Measurements from ENCODE around the gene SEMA4F. TPM values are rescaled to one million over a fixed set of nuclear protein-coding genes. Genes with fewer than 3 reads are reported as not detected.

The SEMA4F gene
- total RNA-seq, 1 experiment from 2014 or later: 1.1 TPM

- DNase-seq: no peak
- Histone ChIP-seq H3K36me3 (replicated peaks; ENCODE audit: control insufficient read depth, insufficient read depth, low read length) (no peaks in the 10 kb centered on the region), H3K27me3 (ENCODE audit: control insufficient read depth, insufficient read depth, low read length) (no peaks in the 10 kb centered on the region), H3K4me3 (ENCODE audit: insufficient read depth, low read depth, low read length) (no peak overlapping the region)
Measured at GRCh38 chr2:74682501-74682900, 28.5 kb downstream of the SEMA4F start.

- no peak for DNase-seq
- Histone ChIP-seq H3K27me3 (ENCODE audit: control insufficient read depth, insufficient read depth, low read length) (no peaks in the 10 kb centered on the region), H3K36me3 (replicated peaks; ENCODE audit: control insufficient read depth, insufficient read depth, low read length) (no peaks in the 10 kb centered on the region), H3K4me3 (ENCODE audit: insufficient read depth, low read depth, low read length) (no peak overlapping the region)
Measured at GRCh38 chr2:74685408-74685807, 31.4 kb downstream of the SEMA4F start.

- no peak for DNase-seq
- no peak overlapping the region for H3K4me3 ChIP-seq (ENCODE audit: insufficient read depth, low read depth, low read length)
- H3K36me3 ChIP-seq (replicated peaks; ENCODE audit: control insufficient read depth, insufficient read depth, low read length): no peaks in the 10 kb centered on the region
- no peaks in the 10 kb centered on the region for H3K27me3 ChIP-seq (ENCODE audit: control insufficient read depth, insufficient read depth, low read length)
Measured at GRCh38 chr2:74688881-74689280, 34.8 kb downstream of the SEMA4F start.

- Histone ChIP-seq H3K36me3 (replicated peaks; ENCODE audit: control insufficient read depth, insufficient read depth, low read length) (no peaks in the 10 kb centered on the region), H3K4me3 (ENCODE audit: insufficient read depth, low read depth, low read length) (no peak overlapping the region), H3K27me3 (ENCODE audit: control insufficient read depth, insufficient read depth, low read length) (no peaks in the 10 kb centered on the region)
- no peak for DNase-seq
Measured at GRCh38 chr2:74689671-74690070, 35.6 kb downstream of the SEMA4F start.

GRCh38 chr2:74690571-74690970, 36.5 kb downstream of the SEMA4F start:
- no peaks in the 10 kb centered on the region for H3K36me3 ChIP-seq (replicated peaks; ENCODE audit: control insufficient read depth, insufficient read depth, low read length)
- H3K27me3 ChIP-seq (ENCODE audit: control insufficient read depth, insufficient read depth, low read length): no peaks in the 10 kb centered on the region
- H3K4me3 ChIP-seq (ENCODE audit: insufficient read depth, low read depth, low read length): no peak overlapping the region
- DNase-seq: peak; percentile 69

GRCh38 chr2:74691929-74692328, 37.9 kb downstream of the SEMA4F start:
- no peaks in the 10 kb centered on the region for H3K27me3 ChIP-seq (ENCODE audit: control insufficient read depth, insufficient read depth, low read length)
- no peak for DNase-seq
- no peaks in the 10 kb centered on the region for H3K36me3 ChIP-seq (replicated peaks; ENCODE audit: control insufficient read depth, insufficient read depth, low read length)
- H3K4me3 ChIP-seq (ENCODE audit: insufficient read depth, low read depth, low read length): no peak overlapping the region

- Histone ChIP-seq H3K27me3 (ENCODE audit: control insufficient read depth, insufficient read depth, low read length) (no peaks in the 10 kb centered on the region), H3K36me3 (replicated peaks; ENCODE audit: control insufficient read depth, insufficient read depth, low read length) (no peaks in the 10 kb centered on the region), H3K4me3 (ENCODE audit: insufficient read depth, low read depth, low read length) (no peak overlapping the region)
- DNase-seq: no peak
Measured at GRCh38 chr2:74693213-74693612, 39.2 kb downstream of the SEMA4F start.

GRCh38 chr2:74693668-74694067, 39.6 kb downstream of the SEMA4F start:
- no peaks in the 10 kb centered on the region for H3K36me3 ChIP-seq (replicated peaks; ENCODE audit: control insufficient read depth, insufficient read depth, low read length)
- DNase-seq: no peak
- no peaks in the 10 kb centered on the region for H3K27me3 ChIP-seq (ENCODE audit: control insufficient read depth, insufficient read depth, low read length)
- no peak overlapping the region for H3K4me3 ChIP-seq (ENCODE audit: insufficient read depth, low read depth, low read length)

GRCh38 chr2:74694281-74694680, 40.2 kb downstream of the SEMA4F start:
- H3K4me3 ChIP-seq (ENCODE audit: insufficient read depth, low read depth, low read length): no peak overlapping the region
- DNase-seq: no peak
- no peaks in the 10 kb centered on the region for H3K27me3 ChIP-seq (ENCODE audit: control insufficient read depth, insufficient read depth, low read length)
- no peaks in the 10 kb centered on the region for H3K36me3 ChIP-seq (replicated peaks; ENCODE audit: control insufficient read depth, insufficient read depth, low read length)

- H3K4me3 ChIP-seq (ENCODE audit: insufficient read depth, low read depth, low read length): no peak overlapping the region
- H3K36me3 ChIP-seq (replicated peaks; ENCODE audit: control insufficient read depth, insufficient read depth, low read length): no peaks in the 10 kb centered on the region
- DNase-seq: no peak
- H3K27me3 ChIP-seq (ENCODE audit: control insufficient read depth, insufficient read depth, low read length): no peaks in the 10 kb centered on the region
Measured at GRCh38 chr2:74695663-74696062, 41.6 kb downstream of the SEMA4F start.

- DNase-seq: no peak
- no peaks in the 10 kb centered on the region for H3K27me3 ChIP-seq (ENCODE audit: control insufficient read depth, insufficient read depth, low read length)
- no peak overlapping the region for H3K4me3 ChIP-seq (ENCODE audit: insufficient read depth, low read depth, low read length)
- H3K36me3 ChIP-seq (replicated peaks; ENCODE audit: control insufficient read depth, insufficient read depth, low read length): no peaks in the 10 kb centered on the region
Measured at GRCh38 chr2:74696829-74697228, 42.8 kb downstream of the SEMA4F start.

- no peaks in the 10 kb centered on the region for H3K27me3 ChIP-seq (ENCODE audit: control insufficient read depth, insufficient read depth, low read length)
- DNase-seq: no peak
- H3K4me3 ChIP-seq (ENCODE audit: insufficient read depth, low read depth, low read length): no peak overlapping the region
- H3K36me3 ChIP-seq (replicated peaks; ENCODE audit: control insufficient read depth, insufficient read depth, low read length): no peaks in the 10 kb centered on the region
Measured at GRCh38 chr2:74700643-74701372, 46.8 kb downstream of the SEMA4F start.

- DNase-seq: no peak
- Histone ChIP-seq H3K36me3 (replicated peaks; ENCODE audit: control insufficient read depth, insufficient read depth, low read length) (no peaks in the 10 kb centered on the region), H3K27me3 (ENCODE audit: control insufficient read depth, insufficient read depth, low read length) (no peaks in the 10 kb centered on the region), H3K4me3 (ENCODE audit: insufficient read depth, low read depth, low read length) (no peak overlapping the region)
Measured at GRCh38 chr2:74702001-74702715, 48.1 kb downstream of the SEMA4F start.

- no peaks in the 10 kb centered on the region for H3K27me3 ChIP-seq (ENCODE audit: control insufficient read depth, insufficient read depth, low read length)
- DNase-seq: no peak
- no peaks in the 10 kb centered on the region for H3K36me3 ChIP-seq (replicated peaks; ENCODE audit: control insufficient read depth, insufficient read depth, low read length)
- H3K4me3 ChIP-seq (ENCODE audit: insufficient read depth, low read depth, low read length): no peak overlapping the region
Measured at GRCh38 chr2:74703373-74703772, 49.3 kb downstream of the SEMA4F start.

GRCh38 chr2:74704216-74704615, 50.2 kb downstream of the SEMA4F start:
- DNase-seq: no peak
- Histone ChIP-seq H3K36me3 (replicated peaks; ENCODE audit: control insufficient read depth, insufficient read depth, low read length) (no peaks in the 10 kb centered on the region), H3K27me3 (ENCODE audit: control insufficient read depth, insufficient read depth, low read length) (no peaks in the 10 kb centered on the region), H3K4me3 (ENCODE audit: insufficient read depth, low read depth, low read length) (no peak overlapping the region)
